BE2C (cell line): Measurements from ENCODE around the gene PINLYP.
A peak's percentile ranks its signal among the peaks of the same experiment; 100 is the strongest.

ENCODE experiments used
- DNase-seq: peaks from one replicate; pipeline ENCODE4 v3.0.0-alpha.2; 2020
- H3K27me3 ChIP-seq: fragments of 250-450 bp; sonication (Bioruptor Pico); 2 replicates; pipeline ENCODE4 v1.5.1; 2020; ENCODE audit warnings: mild to moderate bottlenecking
- H3K36me3 ChIP-seq: fragments of 250-450 bp; sonication (Bioruptor Pico); 2 replicates; pipeline ENCODE4 v1.5.1; 2020; ENCODE audit warnings: mild to moderate bottlenecking
- H3K4me1 ChIP-seq: fragments of 250-450 bp; sonication (Bioruptor Pico); 2 replicates; pipeline ENCODE4 v1.5.1; 2020
- H3K4me3 ChIP-seq: 2 replicates; pipeline ENCODE4 v1.5.1; 2011; ENCODE audit warnings: low read depth, low read length
- H3K9me3 ChIP-seq: fragments of 250-450 bp; sonication (Bioruptor Pico); 2 replicates; pipeline ENCODE4 v1.5.1; 2020
- CTCF ChIP-seq: IDR thresholded peaks from 2 replicates; pipeline ENCODE4 v1.5.1; 2012; ENCODE audit warnings: mild to moderate bottlenecking, low read depth, low read length

The PINLYP gene

GRCh38 chr19:43623889-43624670 lies 48.5 kb downstream of the PINLYP start:
- no peak for TF ChIP-seq CTCF

GRCh38 chr19:43624933-43625332 lies 49.3 kb downstream of the PINLYP start:
- Histone ChIP-seq H3K4me3 (no peak overlapping the region), H3K27me3 (no peaks in the 10 kb centered on the region), H3K36me3 (no peaks in the 10 kb centered on the region), H3K4me1 (no peaks in the 10 kb centered on the region), H3K9me3 (no peaks in the 10 kb centered on the region; the same call in 1 of the 2 replicates)
- TF ChIP-seq CTCF = no peak
- no peak for DNase-seq

More at GRCh38 chr19:43623889-43624670, 48.5 kb downstream of the PINLYP start:
- H3K36me3 ChIP-seq = no peaks in the 10 kb centered on the region
- no peaks in the 10 kb centered on the region for H3K27me3 ChIP-seq
- no peaks in the 10 kb centered on the region; the same call in 1 of the 2 replicates for H3K9me3 ChIP-seq
- no peak overlapping the region for H3K4me3 ChIP-seq
- no peaks in the 10 kb centered on the region for H3K4me1 ChIP-seq
- peak; percentile 35 for DNase-seq

- H3K27me3 ChIP-seq = no peaks in the 10 kb centered on the region
- DNase-seq = peak; percentile 77
- no peaks in the 10 kb centered on the region for H3K4me1 ChIP-seq
- H3K4me3 ChIP-seq = no peak overlapping the region
- no peaks in the 10 kb centered on the region for H3K36me3 ChIP-seq
- no peaks in the 10 kb centered on the region; the same call in 1 of the 2 replicates for H3K9me3 ChIP-seq
- TF ChIP-seq CTCF = peak; percentile 47
Measured at GRCh38 chr19:43625918-43626579, 50.4 kb downstream of the PINLYP start.

- TF ChIP-seq CTCF = no peak
- H3K9me3 ChIP-seq = no peaks in the 10 kb centered on the region; the same call in 1 of the 2 replicates
- no peak for DNase-seq
Measured at GRCh38 chr19:43626838-43627237, 51.2 kb downstream of the PINLYP start.

GRCh38 chr19:43628646-43629326 lies 53.2 kb downstream of the PINLYP start:
- Histone ChIP-seq H3K27me3 (no peaks in the 10 kb centered on the region), H3K4me3 (no peak overlapping the region), H3K36me3 (no peaks in the 10 kb centered on the region), H3K9me3 (no peaks in the 10 kb centered on the region; the same call in 1 of the 2 replicates), H3K4me1 (no peaks in the 10 kb centered on the region)
- TF ChIP-seq CTCF = no peak
- no peak for DNase-seq

More at GRCh38 chr19:43626838-43627237, 51.2 kb downstream of the PINLYP start:
- Histone ChIP-seq H3K4me1 (no peaks in the 10 kb centered on the region), H3K4me3 (no peak overlapping the region), H3K36me3 (no peaks in the 10 kb centered on the region), H3K27me3 (no peaks in the 10 kb centered on the region)
